Stimulated activated CD4-positive, alpha-beta T cell treated with anti-CD3 and anti-CD28 coated beads, Interleukin-1b, Interleukin-23, amount 100 ng/mL, for 4 hours (primary cell): Measurements from ENCODE around the gene BACE2.

Experiments used
- DNase-seq, 2 donors: peaks; one replicate each; pipeline ENCODE4 v3.0.0-alpha.2; 2020; ENCODE audit warnings: low read depth in 2 of 2

BACE2 gene

DNA sequence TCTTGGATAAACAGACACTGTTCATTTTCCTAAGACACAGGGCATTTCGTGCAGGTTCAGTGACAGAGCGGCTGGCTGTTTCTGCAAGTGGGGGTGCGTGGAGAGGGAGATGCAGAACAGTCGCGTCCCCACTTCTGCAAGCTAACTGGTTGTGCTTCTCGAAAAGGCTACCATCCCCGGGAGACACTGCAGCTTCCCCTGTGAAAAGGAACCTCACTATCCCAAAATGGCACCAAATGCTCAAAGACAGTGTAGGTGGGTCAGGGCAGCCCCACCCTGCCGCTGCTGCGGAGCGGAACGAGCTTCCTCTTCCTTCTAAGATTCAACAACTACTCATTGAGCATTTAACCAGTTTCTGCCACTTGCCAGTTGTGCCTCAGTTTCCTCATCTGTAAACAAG lies 19.2 kb upstream of the BACE2 start:
- no peak for DNase-seq

DNA sequence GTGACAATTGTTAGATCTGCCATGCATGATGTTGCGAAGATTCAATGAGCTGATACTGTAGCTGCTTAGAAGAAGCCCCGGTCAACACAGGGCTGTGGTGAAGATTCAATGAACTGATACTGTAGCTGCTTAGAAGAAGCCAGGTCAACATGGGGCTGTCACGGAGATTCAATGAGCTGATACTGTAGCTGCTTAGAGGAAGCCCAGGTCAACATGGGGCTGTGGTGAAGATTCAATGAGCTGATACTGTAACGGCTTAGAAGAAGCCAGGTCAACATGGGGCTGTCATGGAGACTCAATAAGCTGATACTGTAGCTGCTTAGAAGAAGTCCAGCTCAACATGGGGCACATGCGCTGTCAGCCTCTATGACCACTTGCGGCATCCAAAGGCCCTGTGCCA lies 18.8 kb upstream of the BACE2 start:
- DNase-seq, result no peak

DNA sequence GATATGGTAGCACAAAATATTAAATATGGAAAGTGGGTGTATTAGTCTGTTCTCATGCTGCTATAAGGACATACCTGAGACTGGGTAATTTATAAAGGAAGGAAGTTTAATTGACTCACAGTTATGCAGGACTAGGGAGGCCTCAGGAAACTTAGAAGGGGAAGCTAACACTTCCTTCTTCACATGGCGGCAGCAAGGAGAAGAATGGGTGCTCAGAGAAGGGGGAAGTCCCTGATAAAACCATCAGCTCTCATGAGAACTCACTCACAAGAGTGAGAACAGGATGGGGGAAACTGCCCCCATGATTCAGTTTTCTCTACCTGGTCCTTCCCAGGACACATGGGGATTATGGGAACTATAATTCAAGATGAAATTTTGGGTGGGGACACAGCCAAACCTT lies 15.8 kb upstream of the BACE2 start:
- no peak for DNase-seq

DNA sequence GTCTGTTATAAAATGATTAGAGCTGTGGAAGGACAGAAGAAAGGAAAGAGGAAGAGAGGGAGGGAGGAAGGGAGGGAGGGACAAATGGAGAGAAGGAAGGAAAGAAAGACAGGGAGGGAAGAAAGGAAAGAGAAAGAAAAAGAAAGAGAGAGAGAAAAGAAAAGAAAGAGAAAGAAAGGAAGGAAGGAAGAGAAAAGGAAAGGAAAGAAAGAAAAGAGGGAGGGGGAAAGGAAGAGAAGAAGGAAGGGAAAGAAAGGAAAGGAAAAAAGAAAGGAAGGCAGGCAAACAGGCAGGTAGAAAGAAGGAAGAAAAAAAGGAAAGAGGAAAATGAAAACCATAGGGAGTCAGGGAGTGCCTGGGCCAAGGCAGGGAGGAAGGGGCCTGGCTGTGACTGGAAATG lies 14.5 kb upstream of the BACE2 start:
- no peak for DNase-seq

DNA sequence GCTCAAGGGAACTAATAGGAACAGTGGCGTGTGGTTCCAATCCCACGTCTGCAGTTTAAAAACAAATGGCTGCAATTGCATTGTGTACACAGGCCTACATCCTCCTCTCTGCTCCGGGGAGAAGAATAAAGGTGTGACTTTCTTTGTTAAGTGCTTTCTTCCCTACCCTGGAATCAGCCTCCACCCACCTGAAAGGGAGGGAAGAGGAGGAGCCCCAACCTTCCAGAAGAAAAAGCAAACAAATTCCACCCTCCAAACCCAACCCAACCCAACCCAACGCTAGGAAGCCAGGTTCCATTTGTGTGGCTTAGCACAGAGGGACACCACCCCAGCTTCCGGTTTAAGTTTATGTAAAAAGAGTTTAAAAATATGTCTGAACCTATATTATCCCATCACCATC lies 11.8 kb upstream of the BACE2 start:
- no peak for DNase-seq

DNA sequence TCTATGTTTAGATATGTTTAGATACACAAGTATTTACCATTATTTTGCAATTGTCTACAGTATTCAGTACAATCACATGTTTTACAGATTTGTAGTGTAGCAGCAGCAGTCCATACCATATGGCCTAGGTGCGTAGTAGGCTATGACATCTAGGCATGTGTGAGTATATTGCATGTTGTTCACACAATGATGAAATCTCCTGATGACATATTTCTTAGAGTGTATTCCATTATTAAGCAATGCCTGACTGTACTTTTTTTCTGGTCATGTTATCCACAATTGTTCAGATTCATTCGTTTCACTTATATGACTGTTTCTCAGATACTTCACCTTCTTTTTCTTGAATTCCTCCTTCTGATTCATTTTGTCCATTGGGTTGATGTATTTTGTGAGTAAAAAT lies 9.9 kb upstream of the BACE2 start:
- no peak for DNase-seq

DNA sequence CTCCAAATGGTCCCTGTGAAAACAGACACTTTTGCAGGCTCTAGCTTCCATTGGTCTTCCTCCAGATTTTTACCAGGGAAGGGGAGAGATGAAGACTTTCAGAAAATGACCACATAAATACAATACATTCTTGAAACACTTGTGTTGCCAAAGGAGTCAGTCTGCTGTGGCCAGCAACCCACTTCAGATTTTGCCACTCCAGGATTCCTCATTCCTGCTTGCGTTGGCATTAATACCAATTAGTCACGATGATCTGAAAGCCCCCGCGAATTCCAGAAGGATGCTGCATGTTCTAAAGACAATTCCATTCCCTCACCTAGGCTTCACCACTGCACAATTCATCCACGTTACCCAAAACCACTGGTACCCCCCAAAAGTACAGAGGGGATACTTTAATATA lies 7.9 kb upstream of the BACE2 start:
- no peak for DNase-seq

DNA sequence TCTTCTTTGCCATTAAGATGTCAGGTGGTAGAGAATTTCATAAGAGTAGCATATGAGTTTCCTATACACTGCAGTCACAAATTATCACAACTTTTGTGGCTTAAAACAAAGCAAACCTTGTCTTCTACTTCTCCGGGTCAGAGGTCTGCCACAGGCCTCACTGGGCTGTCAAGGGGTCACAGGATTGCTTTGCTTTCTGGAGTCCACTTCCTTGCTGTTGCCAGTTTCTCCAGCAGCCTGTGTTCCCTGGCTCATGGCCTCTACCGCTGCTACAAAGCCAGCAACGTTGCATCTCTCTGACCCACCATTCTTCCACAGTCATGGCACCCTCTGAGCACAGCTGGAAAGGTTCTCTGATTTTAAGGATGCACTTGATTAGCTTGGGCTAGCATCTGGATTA lies 6.5 kb upstream of the BACE2 start:
- DNase-seq, result no peak

DNA sequence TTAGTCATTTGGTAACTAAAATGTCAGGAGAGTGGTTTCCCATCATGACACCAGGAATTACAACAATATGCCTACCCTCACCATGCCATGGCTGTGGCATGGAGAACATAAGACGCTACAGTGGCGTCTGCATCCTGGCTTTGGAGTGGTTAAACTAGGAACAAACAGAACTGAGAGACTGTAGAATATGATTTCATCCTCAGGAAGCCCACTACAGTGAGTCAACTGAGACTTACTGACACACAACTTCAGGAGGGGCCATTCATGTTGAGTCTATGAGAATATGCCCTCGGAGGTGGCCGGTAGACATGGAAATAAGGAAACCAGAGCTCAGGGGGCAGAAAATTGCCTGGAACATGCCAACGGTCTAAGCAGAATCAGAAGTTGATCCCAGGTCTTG lies 5.9 kb upstream of the BACE2 start:
- DNase-seq, result no peak

DNA sequence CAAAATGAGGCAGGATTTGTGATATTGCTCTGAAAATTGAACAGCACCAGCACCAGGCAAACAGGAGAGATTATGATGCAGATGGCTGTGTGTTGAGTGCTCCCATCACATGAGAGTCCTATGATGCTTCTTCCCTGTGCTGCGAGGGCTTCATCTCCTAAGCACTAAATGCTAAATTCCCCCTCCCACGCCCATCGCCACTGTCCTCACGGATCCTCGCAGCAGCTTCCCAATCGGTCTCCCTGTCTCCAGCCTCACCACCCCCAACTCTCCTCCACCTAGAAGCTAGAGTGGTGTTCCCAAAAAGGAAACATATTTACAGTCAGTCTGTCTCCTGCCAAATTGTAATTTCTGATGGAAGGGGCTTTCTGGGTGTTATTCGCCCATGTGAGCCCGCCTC lies 4.9 kb upstream of the BACE2 start:
- no peak for DNase-seq

DNA sequence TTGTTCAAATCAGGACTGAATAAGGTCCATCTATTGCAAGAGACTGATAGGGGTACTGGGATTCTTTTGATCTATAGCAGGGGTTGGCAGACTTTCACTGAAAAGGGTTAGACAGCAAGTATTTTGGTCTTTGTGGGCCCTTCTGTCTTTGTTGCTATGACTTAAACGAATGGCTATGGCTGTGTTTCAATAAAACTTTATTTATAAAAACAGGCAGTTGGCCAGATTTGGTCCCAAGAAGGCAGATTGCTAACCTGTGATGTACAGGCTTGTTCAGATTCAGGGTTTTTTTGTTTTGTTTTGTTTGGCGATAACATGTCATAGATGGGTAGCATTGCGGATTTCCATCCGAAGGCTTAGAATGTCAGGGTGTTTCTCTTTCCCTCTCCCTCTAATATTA lies 3.9 kb upstream of the BACE2 start:
- no peak for DNase-seq

DNA sequence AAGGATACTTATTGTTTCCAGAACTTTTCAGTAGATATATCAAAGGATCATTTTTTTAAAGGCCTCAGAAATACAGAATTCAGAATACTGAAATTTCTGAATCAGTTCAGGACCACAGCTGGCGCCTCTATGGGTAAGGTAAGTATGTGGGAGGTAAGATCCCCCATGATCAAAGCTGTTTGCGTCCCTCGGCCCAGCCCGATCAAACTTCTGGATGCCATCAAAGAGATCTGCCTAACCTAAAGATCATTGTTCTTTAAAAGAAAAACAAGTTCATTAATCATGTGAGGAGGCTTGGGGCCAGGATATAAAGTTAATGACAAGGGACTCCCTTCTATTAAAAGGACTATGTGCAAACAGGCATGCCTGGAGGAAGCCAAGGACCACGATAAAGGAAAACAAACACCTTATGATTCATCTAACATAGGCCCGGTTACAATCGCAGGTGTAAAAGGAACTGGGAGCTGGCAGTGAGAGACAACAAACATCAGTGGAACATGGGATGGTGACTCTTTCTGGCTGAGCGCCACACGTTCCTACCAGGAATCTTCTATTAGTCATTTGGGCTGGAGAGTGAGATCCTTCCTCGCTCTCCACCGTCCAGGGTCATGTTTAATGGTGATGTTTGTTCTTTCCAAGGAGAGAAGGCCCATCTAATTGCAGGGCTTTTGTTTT lies 2.8 kb upstream of the BACE2 start:
- no peak for DNase-seq

DNA sequence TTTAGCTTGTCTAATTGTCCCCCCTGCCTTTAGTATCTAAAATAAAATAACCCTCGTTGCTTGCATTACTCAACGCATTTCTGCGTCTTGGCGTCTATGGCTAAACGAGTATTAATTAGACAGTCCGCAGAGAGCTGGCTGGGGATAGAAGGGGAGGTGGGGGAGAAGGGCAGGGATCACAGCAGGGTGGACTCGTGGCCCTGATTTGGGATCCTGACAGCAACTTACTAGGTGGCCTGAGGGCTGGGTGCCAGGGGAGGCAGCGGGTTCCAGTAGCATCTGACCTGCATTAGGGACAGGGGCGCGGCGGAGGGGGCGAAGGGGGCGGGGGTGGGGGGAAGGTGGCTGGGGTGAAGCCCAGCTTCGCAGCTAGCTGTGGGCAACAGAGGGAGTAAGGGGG lies 1.1 kb upstream of the BACE2 start:
- no peak for DNase-seq

DNA sequence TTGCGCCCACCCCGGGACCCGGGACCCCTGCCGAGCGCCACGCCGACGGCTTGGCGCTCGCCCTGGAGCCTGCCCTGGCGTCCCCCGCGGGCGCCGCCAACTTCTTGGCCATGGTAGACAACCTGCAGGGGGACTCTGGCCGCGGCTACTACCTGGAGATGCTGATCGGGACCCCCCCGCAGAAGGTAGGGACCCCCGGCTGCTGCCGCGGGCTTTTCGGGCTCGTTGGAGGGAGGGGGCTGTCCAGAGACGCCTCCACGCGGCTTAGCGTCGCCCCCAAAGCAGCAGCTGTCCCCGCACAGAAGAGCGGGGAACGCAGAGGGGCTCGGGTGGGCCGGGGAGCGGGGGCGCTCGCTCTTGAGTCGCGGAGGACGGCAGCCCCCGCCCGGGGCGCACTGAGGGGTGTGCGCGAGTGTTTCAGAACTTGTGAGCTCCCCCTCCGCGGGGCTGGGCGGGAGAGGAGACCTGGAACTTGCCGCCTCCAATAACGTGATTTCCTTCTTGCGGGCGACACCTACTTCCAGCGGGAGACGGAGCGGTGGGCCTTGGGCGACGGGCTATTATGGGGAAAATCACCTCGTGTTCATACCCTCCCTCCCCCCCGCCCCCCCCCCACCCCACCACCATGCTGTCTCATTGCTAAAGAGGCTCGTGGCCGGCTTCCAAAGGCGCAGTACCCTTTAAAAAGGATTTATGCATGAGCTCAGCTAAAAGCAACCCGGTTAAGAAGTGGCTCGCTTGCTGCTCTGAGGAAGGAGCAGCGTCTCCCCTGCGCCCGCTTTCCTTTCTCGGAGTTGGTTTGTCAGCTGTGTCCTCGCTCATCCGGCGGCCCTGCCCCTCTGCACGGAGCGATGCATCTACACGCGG lies 664 bp downstream of the BACE2 start:
- no peak for DNase-seq

DNA sequence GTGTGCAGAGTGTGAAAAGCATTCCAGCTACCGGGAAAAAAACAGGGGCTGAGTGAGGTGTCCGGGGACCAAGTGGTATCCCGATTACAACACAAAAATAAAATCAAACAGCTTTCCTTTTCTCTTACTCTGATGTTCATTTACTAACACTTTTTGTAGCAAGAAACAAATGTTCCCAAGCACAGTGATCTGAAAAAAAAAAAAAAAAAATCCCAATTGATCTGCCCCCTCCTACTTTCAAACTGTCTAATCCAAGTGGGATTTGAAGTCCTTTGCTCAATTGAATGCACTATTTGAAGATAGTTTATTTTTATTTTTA lies 1.3 kb downstream of the BACE2 start:
- no peak for DNase-seq

DNA sequence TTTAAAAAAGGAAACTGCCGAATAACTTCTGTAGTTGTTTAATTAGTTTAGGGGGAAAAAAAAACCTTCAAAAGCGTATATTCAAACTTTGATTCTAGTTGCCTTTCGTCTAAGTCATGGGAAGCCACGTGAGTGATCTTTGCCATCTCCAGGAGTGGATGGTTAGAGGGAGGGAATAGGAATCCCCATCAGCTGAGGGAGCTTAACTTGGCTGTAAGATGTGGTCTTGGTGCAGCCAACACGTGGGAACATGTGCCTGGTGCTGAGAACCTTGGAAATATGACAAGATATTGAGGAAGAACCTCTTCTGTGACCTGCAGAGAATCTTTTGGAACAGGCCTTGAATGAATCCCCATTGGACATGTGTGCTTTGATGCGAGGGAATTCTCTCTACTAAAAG lies 1.7 kb downstream of the BACE2 start:
- no peak for DNase-seq

DNA sequence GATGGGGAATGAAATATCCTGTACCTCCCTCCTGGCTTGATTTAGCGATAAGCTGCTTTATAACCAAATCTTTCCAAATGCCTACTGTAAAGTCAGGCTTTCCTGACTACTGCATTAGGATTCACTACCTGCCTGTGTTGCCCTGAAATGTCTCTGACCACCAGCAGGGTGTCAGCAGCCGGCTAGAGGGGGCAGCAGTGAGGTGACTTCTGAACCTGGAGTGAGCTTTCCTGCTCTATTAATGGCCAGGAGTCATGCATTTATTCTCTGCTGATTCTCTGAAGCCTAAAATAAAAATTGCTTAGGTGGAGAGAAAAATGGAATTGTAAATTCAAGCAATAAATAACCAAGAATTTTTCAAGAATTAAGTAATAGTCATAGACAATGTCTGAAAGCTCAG lies 2.5 kb downstream of the BACE2 start:
- DNase-seq, result peak in 1 of 2 donors; percentile 1

DNA sequence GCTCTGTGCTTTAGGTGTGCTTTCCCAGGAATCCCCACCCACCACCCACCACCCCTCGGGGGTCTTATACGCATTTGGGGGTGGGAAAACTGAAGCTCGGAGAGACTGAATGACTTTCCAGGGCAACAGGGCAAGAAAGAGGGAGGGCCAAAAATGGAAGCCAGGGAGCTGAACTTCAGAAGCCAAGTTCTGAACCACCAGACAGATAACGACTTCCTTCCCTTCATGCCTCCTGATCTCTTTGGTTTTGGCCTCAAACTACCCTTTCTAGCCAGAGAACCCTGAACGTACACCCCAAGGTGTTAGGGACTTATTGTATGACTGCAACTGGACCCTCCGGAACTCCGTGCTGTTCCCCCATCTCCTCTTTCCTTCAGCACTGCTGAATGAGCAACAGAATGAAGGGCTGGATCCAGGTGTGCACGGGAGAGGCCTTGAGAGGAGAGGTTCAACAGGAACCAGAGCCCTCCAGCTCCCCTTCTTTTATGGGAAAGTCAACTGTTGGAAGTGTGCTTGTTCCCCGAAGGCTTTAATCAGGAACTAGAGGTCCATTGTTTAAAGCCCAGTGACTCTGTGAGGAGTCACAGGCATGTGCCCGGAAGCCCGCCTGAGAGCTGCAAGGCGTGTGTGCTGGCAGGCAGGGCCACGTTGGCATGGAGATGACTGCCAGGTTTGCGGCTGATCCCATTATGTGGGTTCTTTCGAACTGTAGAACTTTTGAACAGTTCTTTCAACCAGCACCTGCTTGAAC lies 3.1 kb downstream of the BACE2 start:
- no peak for DNase-seq

DNA sequence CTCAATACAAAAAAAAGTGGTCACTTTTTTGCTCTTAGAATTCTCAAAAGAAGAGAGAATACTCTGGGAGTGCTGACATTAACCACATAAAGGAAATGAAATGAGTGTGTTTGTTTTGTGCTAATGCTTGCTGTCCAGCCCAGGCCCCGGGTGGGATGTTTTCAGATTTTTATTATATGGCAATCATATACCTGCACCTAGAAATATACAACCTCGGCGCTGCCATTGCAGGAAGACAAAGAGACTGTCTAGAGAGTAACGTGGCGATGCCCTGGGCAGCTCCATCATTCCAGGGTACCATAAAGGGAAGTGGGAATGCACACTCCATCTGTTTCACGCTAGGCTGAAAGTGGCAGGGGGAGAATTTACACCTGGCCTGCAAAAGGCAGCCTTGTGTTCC lies 7.1 kb downstream of the BACE2 start:
- no peak for DNase-seq

DNA sequence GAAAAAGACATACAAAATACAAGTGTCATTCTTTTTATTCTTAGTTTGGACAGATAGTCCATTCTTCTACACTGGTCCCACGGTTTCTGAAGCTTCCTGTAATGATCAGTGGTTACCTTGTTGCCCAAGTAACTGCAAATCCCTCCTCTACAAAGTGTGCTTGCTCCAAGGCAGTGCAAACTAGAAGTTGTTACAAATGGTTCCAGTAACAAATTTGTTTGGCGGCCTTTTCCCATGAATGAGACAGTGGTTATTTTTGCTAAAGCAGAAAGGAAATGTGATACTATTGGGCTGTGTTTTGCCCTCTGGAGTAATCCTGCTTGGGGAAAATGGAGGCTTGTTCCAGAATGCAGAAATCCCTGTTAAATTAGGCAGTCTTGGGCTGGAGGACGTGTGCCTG lies 8.9 kb downstream of the BACE2 start:
- no peak for DNase-seq

DNA sequence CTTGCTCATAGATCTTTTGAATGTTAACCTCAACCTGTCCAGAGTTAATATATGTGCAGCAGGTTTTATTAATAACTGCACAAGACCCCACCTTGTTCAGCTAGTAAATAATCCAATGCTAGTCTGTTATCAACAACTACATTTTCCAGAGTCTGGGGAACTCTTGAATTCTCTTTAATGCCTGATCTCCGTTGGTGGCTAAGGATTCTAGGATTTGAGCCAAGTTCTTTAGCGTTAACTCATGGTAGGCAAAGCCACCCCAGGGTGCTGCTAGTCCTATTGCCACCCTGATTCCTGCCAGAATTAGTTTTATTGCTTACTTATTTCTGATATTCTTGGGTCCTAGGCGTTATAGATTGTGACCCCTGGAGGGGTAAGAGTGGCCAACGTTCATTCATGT lies 12.8 kb downstream of the BACE2 start:
- no peak for DNase-seq

DNA sequence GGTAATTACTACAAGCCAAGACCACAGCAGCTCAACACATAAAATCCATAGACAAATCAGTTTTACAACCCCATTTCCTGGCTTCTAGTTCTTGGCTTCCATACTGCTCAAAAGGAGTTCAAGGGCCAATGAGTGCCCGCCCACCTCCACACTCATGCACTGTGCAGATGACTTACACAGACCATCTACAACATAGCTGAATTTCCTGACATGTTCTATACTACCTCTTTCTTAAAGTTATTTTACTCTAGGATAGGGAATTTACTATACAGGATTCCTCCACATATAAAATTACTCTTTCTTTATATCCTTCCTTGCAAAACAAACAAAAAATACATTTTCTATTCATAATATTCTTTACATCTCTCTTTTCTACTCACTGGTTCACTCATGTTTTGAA lies 14.6 kb downstream of the BACE2 start:
- no peak for DNase-seq

DNA sequence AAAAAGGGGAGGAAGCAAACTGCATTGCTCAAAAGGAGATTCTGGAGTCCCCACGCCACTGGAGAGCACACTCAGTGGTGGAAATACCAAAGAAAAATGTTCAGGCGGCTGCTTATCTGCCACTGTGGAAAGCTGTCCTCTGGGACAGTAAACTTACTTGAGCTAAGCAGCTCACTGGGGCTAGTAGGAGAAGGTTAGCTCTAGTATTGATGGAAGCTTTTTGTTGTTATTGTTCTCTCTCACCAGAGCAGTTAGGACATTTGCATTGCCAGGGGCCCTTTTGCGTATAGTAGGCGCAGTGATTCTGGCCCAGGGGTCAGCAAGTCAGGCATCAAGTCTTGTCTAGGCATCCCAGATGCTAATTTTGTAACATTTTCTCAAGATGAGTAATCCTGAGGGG lies 15.6 kb downstream of the BACE2 start:
- no peak for DNase-seq
